DND-41 (cell line): ENCODE results near the gene IGFBP5.

ENCODE experiments used
- EZH2 ChIP-seq: IDR thresholded peaks from 3 replicates; pipeline ENCODE4 v1.6.1; 2012; ENCODE audit warnings: borderline replicate concordance, low read depth, mild to moderate bottlenecking, moderate library complexity, low read length, inconsistent platforms; ENCODE audit not compliant: severe bottlenecking
- TF ChIP-seq, protein P1 (sequence below): IDR thresholded peaks from 2 replicates; pipeline ENCODE4 v1.5.1; 2012; ENCODE audit warnings: borderline replicate concordance, low read length, moderate library complexity, mild to moderate bottlenecking; ENCODE audit not compliant: poor library complexity, severe bottlenecking; ENCODE audit errors: extremely low read depth

DNA sequence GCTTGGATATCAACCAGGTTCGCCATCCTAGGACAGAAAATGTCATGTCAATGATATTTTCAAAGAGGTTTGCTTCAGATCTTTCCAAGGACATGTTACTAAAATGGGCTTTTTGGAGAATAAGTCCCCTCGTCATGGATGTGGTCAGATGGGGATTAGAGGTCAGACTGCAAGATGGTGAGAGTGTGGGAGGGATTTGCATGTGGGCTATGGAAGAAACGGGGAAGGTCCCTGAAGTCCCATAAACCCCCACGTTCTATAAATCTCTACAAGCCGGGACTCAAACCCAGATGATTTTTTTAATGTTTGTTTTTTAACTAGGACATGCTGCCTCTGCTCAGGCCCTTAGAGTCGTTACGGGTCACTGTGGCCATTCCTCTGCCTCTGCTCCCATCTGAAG is 37.7 kb upstream of the IGFBP5 start:
- TF ChIP-seq, protein P1, sequence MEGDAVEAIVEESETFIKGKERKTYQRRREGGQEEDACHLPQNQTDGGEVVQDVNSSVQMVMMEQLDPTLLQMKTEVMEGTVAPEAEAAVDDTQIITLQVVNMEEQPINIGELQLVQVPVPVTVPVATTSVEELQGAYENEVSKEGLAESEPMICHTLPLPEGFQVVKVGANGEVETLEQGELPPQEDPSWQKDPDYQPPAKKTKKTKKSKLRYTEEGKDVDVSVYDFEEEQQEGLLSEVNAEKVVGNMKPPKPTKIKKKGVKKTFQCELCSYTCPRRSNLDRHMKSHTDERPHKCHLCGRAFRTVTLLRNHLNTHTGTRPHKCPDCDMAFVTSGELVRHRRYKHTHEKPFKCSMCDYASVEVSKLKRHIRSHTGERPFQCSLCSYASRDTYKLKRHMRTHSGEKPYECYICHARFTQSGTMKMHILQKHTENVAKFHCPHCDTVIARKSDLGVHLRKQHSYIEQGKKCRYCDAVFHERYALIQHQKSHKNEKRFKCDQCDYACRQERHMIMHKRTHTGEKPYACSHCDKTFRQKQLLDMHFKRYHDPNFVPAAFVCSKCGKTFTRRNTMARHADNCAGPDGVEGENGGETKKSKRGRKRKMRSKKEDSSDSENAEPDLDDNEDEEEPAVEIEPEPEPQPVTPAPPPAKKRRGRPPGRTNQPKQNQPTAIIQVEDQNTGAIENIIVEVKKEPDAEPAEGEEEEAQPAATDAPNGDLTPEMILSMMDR = no peak
- TF ChIP-seq EZH2 = no peak
